ENCODE results near the gene TTC32. TPM values are rescaled to one million over a fixed set of nuclear protein-coding genes. Genes with fewer than 3 reads are reported as not detected.

The TTC32 gene
- total RNA-seq, 4 donors from 2014 or later = 11.5 to 18.6 (median 14.1) TPM

GRCh38 chr2:19885791-19886190 is 16.0 kb downstream of the TTC32 start:
- DNase-seq (ENCODE audit: low spot score in 2 of 2) = no peak
- 61 to 77% methylated on average over 7 of the region's 7 CpGs for WGBS, 2 donors
- intact Hi-C loops (cut with DNase I; ENCODE audit: low total_unique reads) = no loop called here

GRCh38 chr2:19883971-19884720 is 17.6 kb downstream of the TTC32 start:
- TF ChIP-seq POLR2A (IDR thresholded peaks at IDR 0.05) (no peak), CTCF (IDR thresholded peaks at IDR 0.05) (no peak)
- WGBS, 2 donors = 95 to 97% methylated on average over 8 of the region's 8 CpGs
- intact Hi-C loops (cut with DNase I; ENCODE audit: low total_unique reads) = no loop called here
- no peak overlapping the region for H3K4me3 ChIP-seq (ENCODE audit: low read depth, poor library complexity, severe bottlenecking)
- peak in 1 of 2 donors; percentile 72 for DNase-seq (ENCODE audit: low spot score in 2 of 2)

More at GRCh38 chr2:19885791-19886190, 16.0 kb downstream of the TTC32 start:
- no peak overlapping the region for H3K4me3 ChIP-seq (ENCODE audit: low read depth, poor library complexity, severe bottlenecking)
- TF ChIP-seq CTCF (IDR thresholded peaks at IDR 0.05) (no peak), POLR2A (IDR thresholded peaks at IDR 0.05) (no peak)

- WGBS, 2 donors = 43 to 46% methylated on average over 2 of the region's 2 CpGs
- no peak for TF ChIP-seq CTCF (IDR thresholded peaks at IDR 0.05)
- no peak for TF ChIP-seq POLR2A (IDR thresholded peaks at IDR 0.05)
- peak in 1 of 2 donors; percentile 62 for DNase-seq (ENCODE audit: low spot score in 2 of 2)
- H3K4me3 ChIP-seq (ENCODE audit: low read depth, poor library complexity, severe bottlenecking) = no peak overlapping the region
- intact Hi-C loops (cut with DNase I; ENCODE audit: low total_unique reads) = no loop called here
Observed at GRCh38 chr2:19883486-19883885, 18.3 kb downstream of the TTC32 start.

- intact Hi-C loops (cut with DNase I; ENCODE audit: low total_unique reads) = no loop called here
- peak in 1 of 2 donors; percentile 53 for DNase-seq (ENCODE audit: low spot score in 2 of 2)
- no peak for TF ChIP-seq POLR2A (IDR thresholded peaks at IDR 0.05)
- no peak for TF ChIP-seq CTCF (IDR thresholded peaks at IDR 0.05)
- 86% methylated on average over 2 of the region's 2 CpGs for WGBS, 2 donors
- no peak overlapping the region for H3K4me3 ChIP-seq (ENCODE audit: low read depth, poor library complexity, severe bottlenecking)
Observed at GRCh38 chr2:19882286-19882685, 19.5 kb downstream of the TTC32 start.

- DNase-seq (ENCODE audit: low spot score in 2 of 2) = peak in 1 of 2 donors; percentile 15
- intact Hi-C loops (cut with DNase I; ENCODE audit: low total_unique reads) = no loop called here
- TF ChIP-seq POLR2A (IDR thresholded peaks at IDR 0.05) = no peak
- no peak for TF ChIP-seq CTCF (IDR thresholded peaks at IDR 0.05)
- H3K4me3 ChIP-seq (ENCODE audit: low read depth, poor library complexity, severe bottlenecking) = no peak overlapping the region
- WGBS, 2 donors = 38 to 47% methylated on average over 2 of the region's 2 CpGs
Observed at GRCh38 chr2:19881908-19882265, 19.9 kb downstream of the TTC32 start.

All from lower leg skin (tissue), 4 donors.